HepG2 (cell line): ENCODE measurements around the gene RAP1GAP2. TPM values are rescaled to one million over a fixed set of nuclear protein-coding genes. Genes with fewer than 3 reads are reported as not detected.

Experiments
- ATAC-seq: fragments of 200-7000 bp; cut with Tn5 transposase; 3 replicates; pipeline ENCODE4 v1.9.1; 2020; ENCODE audit warnings: mild to moderate bottlenecking, moderate library complexity
- BruUV-seq: library from RNA; stranded (reverse); fragments of 400-500 nt; replicated peaks from 2 replicates; lab custom pipeline; 2021; lab: Mats Ljungman, UMichigan
- CTCF ChIA-PET: fragments of 300-600 bp; formaldehyde crosslinking; extraction: SDS; loops from one replicate; lab custom pipeline; 2021; ENCODE audit warnings: low total read pairs, inconsistent platforms, low intra/inter-chr PET ratio; lab: Yijun Ruan, JAX
- POLR2A ChIA-PET: fragments of 350-600 bp; sonication (Branson Sonifier 250); formaldehyde crosslinking; loops from one replicate; lab custom pipeline; 2020; ENCODE audit warnings: antibody characterized with exemption, inconsistent platforms; lab: Yijun Ruan, JAX
- DNase-seq: peaks from one replicate; pipeline ENCODE4 v3.0.0-alpha.2; 2015; ENCODE audit warnings: low spot score
- FAIRE-seq: peaks from 3 replicates; lab custom pipeline; 2011; peaks lifted over from hg19 to GRCh38; lab: Jason Lieb, UNC
- H2AFZ ChIP-seq: one replicate; pipeline ENCODE4 v1.6.1; 2011; ENCODE audit warnings: low read length, inconsistent platforms
- H3K27ac ChIP-seq: fragments of 300-600 bp; 3 replicates; pipeline ENCODE4 v1.8.0; 2011; ENCODE audit warnings: mixed run types, mild to moderate bottlenecking, mixed read lengths, low read length, inconsistent platforms; ENCODE audit not compliant: insufficient read depth; ENCODE audit errors: extremely low read length
- H3K27me3 ChIP-seq, 2 experiments: fragments of 200-600 bp in 1 of 2; 2 replicates in 1 of 2; 3 replicates in 1 of 2; pipeline versions ENCODE4 v1.6.0 to v1.8.0; 2011; ENCODE audit warnings: low read length in 2 of 2, mild to moderate bottlenecking in 2 of 2, moderate library complexity in 2 of 2, inconsistent platforms in 1 of 2; ENCODE audit not compliant: insufficient read depth in 2 of 2, control insufficient read depth in 1 of 2
- H3K36me3 ChIP-seq, 2 experiments: fragments of 200-600 bp in 1 of 2; replicated peaks in 1 of 2; 2 replicates in 1 of 2; 3 replicates in 1 of 2; pipeline versions ENCODE4 v1.5.1 to v1.8.0; 2011; ENCODE audit warnings: low read length in 2 of 2, inconsistent platforms in 1 of 2; ENCODE audit not compliant: insufficient read depth in 2 of 2, control insufficient read depth in 1 of 2
- H3K4me1 ChIP-seq: 2 replicates; pipeline ENCODE4 v1.5.1; 2012; ENCODE audit warnings: low read length, inconsistent platforms; ENCODE audit not compliant: insufficient read depth
- H3K4me2 ChIP-seq: 2 replicates; pipeline ENCODE4 v1.6.0; 2011; ENCODE audit warnings: low read depth, low read length, inconsistent platforms
- H3K4me3 ChIP-seq, 3 experiments: fragments of 200-600 bp in 1 of 3; sonication (generic), shearing (Covaris generic) in 1 of 3; replicated peaks in 1 of 3; 2 replicates each; pipeline ENCODE4 v1.5.1; 2011 to 2016; ENCODE audit warnings: low read length in 3 of 3, inconsistent platforms in 2 of 3, low read depth in 2 of 3, mild to moderate bottlenecking in 2 of 3, control low read depth in 1 of 3, mixed read lengths in 1 of 3; ENCODE audit not compliant: insufficient read depth in 1 of 3
- H3K79me2 ChIP-seq: one replicate; pipeline ENCODE4 v1.6.1; 2011; ENCODE audit warnings: low read length, inconsistent platforms; ENCODE audit not compliant: insufficient read depth
- H3K9ac ChIP-seq: 2 replicates; pipeline ENCODE4 v1.6.0; 2011; ENCODE audit warnings: mild to moderate bottlenecking, low read depth, low read length, inconsistent platforms; ENCODE audit not compliant: insufficient read depth
- H3K9me3 ChIP-seq: 2 replicates; pipeline ENCODE4 v1.5.1; 2012; ENCODE audit warnings: mild to moderate bottlenecking, low read length
- H4K20me1 ChIP-seq: 2 replicates; pipeline ENCODE4 v1.6.0; 2011; ENCODE audit warnings: inconsistent platforms, mild to moderate bottlenecking, low read length, moderate library complexity; ENCODE audit not compliant: insufficient read depth
- AHDC1 ChIP-seq: sonication (generic); formaldehyde crosslinking; IDR thresholded peaks from 2 replicates; pipeline ENCODE4 v1.5.1; 2020; ENCODE audit warnings: mild to moderate bottlenecking, missing genetic modification reagents, borderline replicate concordance
- CSRNP2 ChIP-seq: sonication (generic); formaldehyde crosslinking; conservative IDR thresholded peaks from 2 replicates; pipeline ENCODE4 v1.8.0; 2022; ENCODE audit warnings: low read depth, missing genetic modification reagents
- KDM1A ChIP-seq: IDR thresholded peaks from 2 replicates; pipeline ENCODE4 v1.6.1; 2016; ENCODE audit warnings: missing compliant biosample characterization
- MAFF ChIP-seq: IDR thresholded peaks from 2 replicates; pipeline ENCODE4 v1.6.1; 2011; ENCODE audit warnings: low read depth, low read length, improper control_type of control experiment
- ZBTB26 ChIP-seq: IDR thresholded peaks from 2 replicates; pipeline ENCODE4 v1.6.1; 2016; ENCODE audit warnings: missing compliant biosample characterization, missing genetic modification reagents, borderline replicate concordance
- ZKSCAN8 ChIP-seq: IDR thresholded peaks from 2 replicates; pipeline ENCODE4 v1.6.1; 2016; ENCODE audit warnings: borderline replicate concordance, missing genetic modification reagents, missing compliant biosample characterization
- ZNF136 ChIP-seq: sonication (generic); formaldehyde crosslinking; IDR thresholded peaks from 2 replicates; pipeline ENCODE4 v1.8.1; 2022; ENCODE audit warnings: low read depth, mild to moderate bottlenecking, moderate library complexity, missing genetic modification reagents
- ZNF143 ChIP-seq: sonication (generic); formaldehyde crosslinking; IDR thresholded peaks from 2 replicates; pipeline ENCODE4 v1.4.0; 2020; ENCODE audit warnings: missing genetic modification reagents
- WGBS: methylation state at CpG from one replicate; pipeline ENCODE4 v1.1.6; 2017; ENCODE audit warnings: low lambda C conversion rate; 5-methylcytosine and 5-hydroxymethylcytosine counted together
- in situ Hi-C: cut with HindIII; loops from 2 replicates; pipeline ENCODE4 v1.10.0; 2017; ENCODE audit warnings: low pct_unique_long_range_greater_than_20kb; ENCODE audit not compliant: extremely low pct_ligation_motif_present
- intact Hi-C: fragments of 100-400 bp; cut with micrococcal nuclease; formaldehyde crosslinking; loops from one replicate; pipeline ENCODE4 v1.10.0; 2022; ENCODE audit not compliant: unreplicated experiment
- polyA plus RNA-seq, 8 experiments: library from polyadenylated mRNA; depleted of rRNA in 3 of 8; stranded (reverse) in 7 of 8; unstranded in 1 of 8; fragments of >200 nt; fragmentation: Illumina TruSeq in 4 of 8; extraction: Trizol in 4 of 8; gene quantifications; 2 replicates each; pipeline versions ENCODE4 v1.2.1 to v1.2.3, GENCODE V29; 2011 to 2016; ENCODE audit warnings: low read depth in 4 of 8, missing spikeins in 1 of 8, mixed read lengths in 1 of 8; ENCODE audit not compliant: insufficient read depth in 1 of 8
- total RNA-seq, 5 experiments: library from RNA; depleted of rRNA; stranded (reverse); fragments of >200 nt; fragmentation: Illumina TruSeq; extraction: Trizol; gene quantifications; 2 replicates each; pipeline ENCODE4 v1.2.3, GENCODE V29; 2016; ENCODE audit warnings: low read depth in 1 of 5

The RAP1GAP2 gene
- total and polyA plus RNA-seq, 2 of the 13 experiments (the other 11 are each of a cell fraction or from before 2014, with no cell fraction given), result 10.9 to 12.0 TPM

- H3K4me3 ChIP-seq, result no peak overlapping the region
- H4K20me1 ChIP-seq, result no peaks in the 10 kb centered on the region
- no peaks in the 10 kb centered on the region for H3K79me2 ChIP-seq
- no peaks in the 10 kb centered on the region for H3K4me1 ChIP-seq
- no peak overlapping the region for H2AFZ ChIP-seq
- H3K4me2 ChIP-seq, result no peak overlapping the region
- TF ChIP-seq ZNF136 (CRISPR knock-in tag) (no peak), ZBTB26 (no peak), AHDC1 (CRISPR knock-in tag) (no peak), MAFF (no peak), CSRNP2 (no peak), KDM1A (no peak), ZKSCAN8 (CRISPR knock-in tag) (no peak), ZNF143 (CRISPR knock-in tag) (no peak)
- intact Hi-C loops, result no loop called here
- BruUV-seq, result no TSS peak
- H3K27ac ChIP-seq, result no peak overlapping the region
- no peak for ATAC-seq
- ChIA-PET POLR2A (no interaction called here), CTCF (no interaction called here)
- DNase-seq, result no peak
- FAIRE-seq, result no peak
- H3K36me3 ChIP-seq, result peaks cover 8 to 25% of the 10 kb centered on the region in 2 experiments
- H3K9me3 ChIP-seq, result peaks cover 11% of the 10 kb centered on the region
- no peak overlapping the region for H3K9ac ChIP-seq
- in situ Hi-C loops, result no loop called here
- WGBS, result 97% methylated on average over 4 of the region's 4 CpGs
- H3K27me3 ChIP-seq, result no peaks in the 10 kb centered on the region
Observed at GRCh38 chr17:3022197-3022596, 226.0 kb downstream of the RAP1GAP2 start.
